Measurements from ENCODE around the gene TCF12. TPM values are rescaled to one million over a fixed set of nuclear protein-coding genes. Genes with fewer than 3 reads are reported as not detected.

TCF12 gene
- polyA plus RNA-seq, 3 donors = 15.8 to 52.5 (median 27.6) TPM

- DNase-seq = peak; percentile 21 to 47 (median 39)
- H3K27me3 Mint-ChIP-seq (ENCODE audit: low read depth in 3 of 3) = no peaks in the 10 kb centered on the region
- peak overlapping the region; percentile 83 for H3K4me2 ChIP-seq (replicated peaks; ENCODE audit: extremely low read depth, low read length, poor library complexity, severe bottlenecking)
- H3K4me3 Mint-ChIP-seq = peak overlapping the region; percentile 92 to 97
- peaks cover 33% of the 10 kb centered on the region for H3K4me1 Mint-ChIP-seq
- peaks cover 19 to 26% of the 10 kb centered on the region in 2 donors for H3K36me3 Mint-ChIP-seq
- H3K36me3 ChIP-seq (replicated peaks in 1 of 2; ENCODE audit: control insufficient read depth in 1 of 2, insufficient read depth in 2 of 2, low read length in 2 of 2) = peaks cover 10 to 26% of the 10 kb centered on the region in 2 donors
- peak overlapping the region; percentile 99 for H2AFZ ChIP-seq (ENCODE audit: insufficient read depth, low read depth, low read length, poor library complexity, severe bottlenecking)
- no peak for TF ChIP-seq CTCF (IDR thresholded peaks at IDR 0.05)
- H3K4me1 ChIP-seq (ENCODE audit: control insufficient read depth in 1 of 2, insufficient read depth in 2 of 2, low read length in 2 of 2) = peaks cover 17 to 29% of the 10 kb centered on the region in 2 donors
- peaks cover 10% of the 10 kb centered on the region for H4K20me1 ChIP-seq (ENCODE audit: insufficient read depth, low read length)
- under 1% methylated on average over 38 of the region's 42 CpGs for WGBS (ENCODE audit: insufficient coverage)
- peak overlapping the region in 1 of 2 donors; percentile 97 for H3K27ac ChIP-seq (ENCODE audit: low read depth in 1 of 2, low read length in 2 of 2)
- no peaks in the 10 kb centered on the region for H3K27me3 ChIP-seq (ENCODE audit: control insufficient read depth in 2 of 2, insufficient read depth in 2 of 2, low read length in 2 of 2)
- H3K9me3 ChIP-seq (replicated peaks in 1 of 2; ENCODE audit: control insufficient read depth in 1 of 2, insufficient read depth in 1 of 2, low read length in 2 of 2) = no peaks in the 10 kb centered on the region
- H3K27ac Mint-ChIP-seq = peak overlapping the region; percentile 19 to 93 (median 89)
- intact Hi-C loops (cut with micrococcal nuclease) = loop anchor here in 1 of 2 donors (2.0 to 5.0 kb wide), 2 partner anchors 33 to 42 kb away; no protein-coding TSS in a partner anchor
- H3K9ac ChIP-seq (ENCODE audit: insufficient read depth, low read length, poor library complexity, severe bottlenecking) = peak overlapping the region; percentile 99
- H3K79me2 ChIP-seq (ENCODE audit: insufficient read depth, low read length) = peaks cover 63% of the 10 kb centered on the region
- H3K9me3 Mint-ChIP-seq = peaks cover 0 to 2% (median 0%) of the 10 kb centered on the region in 7 donors
- peak overlapping the region; percentile 70 to 96 (median 93) for H3K4me3 ChIP-seq (replicated peaks in 1 of 3; ENCODE audit: low read depth in 2 of 3, low read length in 3 of 3)
Measured at GRCh38 chr15:56919609-56920366, 1.3 kb downstream of the TCF12 start.

- intact Hi-C loops (cut with micrococcal nuclease) = no loop called here
- H2AFZ ChIP-seq (ENCODE audit: insufficient read depth, low read depth, low read length, poor library complexity, severe bottlenecking) = no peak overlapping the region
- no peak for DNase-seq
Measured at GRCh38 chr15:56920367-56920627, 1.9 kb downstream of the TCF12 start.

More at GRCh38 chr15:56920367-56920627, 1.9 kb downstream of the TCF12 start:
- no peak for TF ChIP-seq CTCF (IDR thresholded peaks at IDR 0.05)
- peak overlapping the region in 2 of 7 donors; percentile 89 to 93 for H3K27ac Mint-ChIP-seq
- no peaks in the 10 kb centered on the region for H3K27me3 Mint-ChIP-seq (ENCODE audit: low read depth in 3 of 3)
- H3K9ac ChIP-seq (ENCODE audit: insufficient read depth, low read length, poor library complexity, severe bottlenecking) = no peak overlapping the region
- peaks cover 10% of the 10 kb centered on the region for H4K20me1 ChIP-seq (ENCODE audit: insufficient read depth, low read length)
- no CpG with 5 or more reads among the region's 3 CpGs for WGBS (ENCODE audit: insufficient coverage)
- H3K4me1 Mint-ChIP-seq = peaks cover 33% of the 10 kb centered on the region
- peak overlapping the region; percentile 70 to 96 (median 93) for H3K4me3 ChIP-seq (replicated peaks in 1 of 3; ENCODE audit: low read depth in 2 of 3, low read length in 3 of 3)
- peaks cover 67% of the 10 kb centered on the region for H3K79me2 ChIP-seq (ENCODE audit: insufficient read depth, low read length)
- H3K36me3 Mint-ChIP-seq = peaks cover 19 to 28% of the 10 kb centered on the region in 2 donors
- peak overlapping the region; percentile 83 for H3K4me2 ChIP-seq (replicated peaks; ENCODE audit: extremely low read depth, low read length, poor library complexity, severe bottlenecking)
- H3K4me3 Mint-ChIP-seq = peak overlapping the region; percentile 92 to 97
- H3K36me3 ChIP-seq (replicated peaks in 1 of 2; ENCODE audit: control insufficient read depth in 1 of 2, insufficient read depth in 2 of 2, low read length in 2 of 2) = peaks cover 10 to 27% of the 10 kb centered on the region in 2 donors
- H3K27ac ChIP-seq (ENCODE audit: low read depth in 1 of 2, low read length in 2 of 2) = no peak overlapping the region
- H3K27me3 ChIP-seq (ENCODE audit: control insufficient read depth in 2 of 2, insufficient read depth in 2 of 2, low read length in 2 of 2) = no peaks in the 10 kb centered on the region
- H3K4me1 ChIP-seq (ENCODE audit: control insufficient read depth in 1 of 2, insufficient read depth in 2 of 2, low read length in 2 of 2) = peaks cover 17 to 29% of the 10 kb centered on the region in 2 donors
- H3K9me3 Mint-ChIP-seq = peaks cover 0 to 2% (median 0%) of the 10 kb centered on the region in 7 donors
- H3K9me3 ChIP-seq (replicated peaks in 1 of 2; ENCODE audit: control insufficient read depth in 1 of 2, insufficient read depth in 1 of 2, low read length in 2 of 2) = no peaks in the 10 kb centered on the region

Data from CD14-positive monocyte (primary cell).